Vagina (tissue), 2 donors: Measurements from ENCODE around the gene TCHH. TPM values are rescaled to one million over a fixed set of nuclear protein-coding genes. Genes with fewer than 3 reads are reported as not detected.

Experiments used
- DNase-seq, 2 donors: peaks; one replicate each; pipeline ENCODE4 v3.0.0-alpha.2; 2017; ENCODE audit errors: extremely low spot score in 2 of 2
- H3K27ac ChIP-seq: fragments of 200-600 bp; sonication (generic); one replicate; pipeline ENCODE4 v1.5.1; 2019
- H3K27me3 ChIP-seq: fragments of 200-600 bp; sonication (generic); one replicate; pipeline ENCODE4 v1.5.1; 2019
- H3K36me3 ChIP-seq, 2 donors: fragments of 200-600 bp; sonication (generic); one replicate each; pipeline ENCODE4 v1.5.1; 2017 to 2019
- H3K4me1 ChIP-seq: fragments of 200-600 bp; sonication (generic); one replicate; pipeline ENCODE4 v1.5.1; 2019
- H3K4me3 ChIP-seq, 2 donors: fragments of 200-600 bp; sonication (generic); 1 replicate in 1 of 2; 2 replicates in 1 of 2; pipeline ENCODE4 v1.5.1; 2016 to 2019
- H3K9me3 ChIP-seq: fragments of 200-600 bp; sonication (generic); one replicate; pipeline ENCODE4 v1.5.1; 2019
- CTCF ChIP-seq, 3 experiments: fragments of 450-650 bp in 2 of 3; fragments of 200-600 bp in 1 of 3; sonication (generic) in 1 of 3; IDR thresholded peaks; one replicate each; pipeline ENCODE4 v1.5.1; 2017 to 2019; ENCODE audit warnings: antibody characterized with exemption in 3 of 3, mild to moderate bottlenecking in 2 of 3, moderate library complexity in 2 of 3
- POLR2A ChIP-seq, 2 donors: fragments of 450-650 bp; IDR thresholded peaks; one replicate each; pipeline ENCODE4 v1.6.1; 2017; ENCODE audit warnings: antibody characterized with exemption in 2 of 2, mild to moderate bottlenecking in 2 of 2, moderate library complexity in 2 of 2
- POLR2AphosphoS5 ChIP-seq, 2 donors: sonication (generic); formaldehyde crosslinking; IDR thresholded peaks; one replicate each; pipeline ENCODE4 v1.9.0; 2017; ENCODE audit warnings: antibody characterized with exemption in 2 of 2, mild to moderate bottlenecking in 2 of 2, low read depth in 1 of 2; ENCODE audit not compliant: insufficient read depth in 1 of 2
- intact Hi-C: fragments of 100-400 bp; cut with DNase I; formaldehyde crosslinking; loops from one replicate; pipeline ENCODE4 v1.15.1; 2023
- small RNA-seq: library from RNA; depleted of rRNA; stranded (forward); fragments of <200 nt; gene quantifications from one replicate; pipeline ENCODE3, GENCODE V24; 2016
- total RNA-seq: library from RNA; depleted of rRNA; stranded (reverse); fragments of >200 nt; gene quantifications from one replicate; pipeline ENCODE4 v1.2.3, GENCODE V29; 2016

Gene TCHH
- total RNA-seq, 1 donor from 2014 or later, result 0.25 TPM

- no peaks in the 10 kb centered on the region for H3K36me3 ChIP-seq
- no peaks in the 10 kb centered on the region for H3K9me3 ChIP-seq
- H3K27me3 ChIP-seq, result no peaks in the 10 kb centered on the region
- no peak overlapping the region for H3K4me3 ChIP-seq
- no peak for DNase-seq
- no peak overlapping the region for H3K27ac ChIP-seq
- intact Hi-C loops, result loop anchor here (10.0 kb wide), 1 partner anchor 103 kb away; no protein-coding TSS in a partner anchor
- TF ChIP-seq POLR2AphosphoS5 (IDR thresholded peaks at IDR 0.05; ENCODE audit: insufficient read depth in 1 of 2, low read depth in 1 of 2) (no peak), CTCF (IDR thresholded peaks at IDR 0.05) (no peak), POLR2A (IDR thresholded peaks at IDR 0.05) (no peak)
- no peaks in the 10 kb centered on the region for H3K4me1 ChIP-seq
Measured at GRCh38 chr1:152061952-152062351, 53.3 kb downstream of the TCHH start.

Small RNA genes lying within 50 kb of the gene (small RNA-seq; reads per million reads assigned to genes)
- not detected for gene SPTLC1P4

Other genes with a start within 250 kb of the TCHH start
- 26.8 TPM for gene THEM4, start 205.9 kb downstream of the TCHH start, total RNA-seq
- 176 TPM for gene S100A10, start 121.6 kb downstream of the TCHH start, total RNA-seq
- 559 TPM for gene S100A11, start 78.4 kb downstream of the TCHH start, total RNA-seq
- gene TCHHL1, start 26.4 kb downstream of the TCHH start, total RNA-seq, result not detected
- 0.25 TPM for gene RPTN, start 43.8 kb upstream of the TCHH start, total RNA-seq
- gene HRNR, start 108.7 kb upstream of the TCHH start, total RNA-seq, result not detected
- 1.5 TPM for gene FLG, start 209.8 kb upstream of the TCHH start, total RNA-seq
- gene FLG2, start 244.6 kb upstream of the TCHH start, total RNA-seq, result not detected